HG02763 (cell line): ENCODE measurements around the gene SCN9A.
"Not testable (repeated sequence)": the region's sequence is repeated elsewhere in the genome, so short reads cannot be mapped to it uniquely, and the experiment has no call there.

Experiments used
- ATAC-seq: cut with Tn5 transposase; IDR thresholded peaks from one replicate; pipeline ENCODE4 v1.9.1; 2021; ENCODE audit warnings: mild to moderate bottlenecking, moderate library complexity; ENCODE audit not compliant: unreplicated experiment

SCN9A gene

GRCh38 chr2:166335284-166335683 lies 40.5 kb downstream of the SCN9A start:
- ATAC-seq, result no peak

- no peak for ATAC-seq
Measured at GRCh38 chr2:166334805-166335204, 40.9 kb downstream of the SCN9A start.

- ATAC-seq, result no peak
Measured at GRCh38 chr2:166333801-166334200, 41.9 kb downstream of the SCN9A start.

DNA sequence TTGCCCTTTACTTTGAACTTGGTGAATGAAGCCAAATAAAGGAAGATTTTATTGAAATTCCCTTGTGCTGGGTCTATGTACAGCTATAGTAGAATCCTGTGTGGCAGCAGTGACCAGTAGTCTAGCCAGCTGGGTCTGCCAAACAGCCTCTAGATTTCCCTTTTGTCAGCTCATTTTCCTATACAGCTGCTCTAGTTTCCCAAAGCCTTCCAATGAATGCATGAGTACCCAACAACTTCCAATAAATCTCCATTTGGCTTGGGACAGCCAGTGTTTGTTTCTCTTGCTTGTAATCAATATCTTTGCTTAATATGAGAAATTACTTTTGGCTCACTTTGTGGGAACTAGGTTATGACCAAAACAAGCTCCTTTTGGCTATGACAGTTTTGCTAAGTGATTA lies 43.6 kb downstream of the SCN9A start:
- ATAC-seq, result no peak

- ATAC-seq, result no peak
Measured at GRCh38 chr2:166331468-166331867, 44.3 kb downstream of the SCN9A start.

- no peak for ATAC-seq
Measured at GRCh38 chr2:166329465-166329864, 46.3 kb downstream of the SCN9A start.

GRCh38 chr2:166328147-166328546 lies 47.6 kb downstream of the SCN9A start:
- ATAC-seq, result no peak

GRCh38 chr2:166321076-166321475 lies 54.7 kb downstream of the SCN9A start:
- no peak for ATAC-seq

DNA sequence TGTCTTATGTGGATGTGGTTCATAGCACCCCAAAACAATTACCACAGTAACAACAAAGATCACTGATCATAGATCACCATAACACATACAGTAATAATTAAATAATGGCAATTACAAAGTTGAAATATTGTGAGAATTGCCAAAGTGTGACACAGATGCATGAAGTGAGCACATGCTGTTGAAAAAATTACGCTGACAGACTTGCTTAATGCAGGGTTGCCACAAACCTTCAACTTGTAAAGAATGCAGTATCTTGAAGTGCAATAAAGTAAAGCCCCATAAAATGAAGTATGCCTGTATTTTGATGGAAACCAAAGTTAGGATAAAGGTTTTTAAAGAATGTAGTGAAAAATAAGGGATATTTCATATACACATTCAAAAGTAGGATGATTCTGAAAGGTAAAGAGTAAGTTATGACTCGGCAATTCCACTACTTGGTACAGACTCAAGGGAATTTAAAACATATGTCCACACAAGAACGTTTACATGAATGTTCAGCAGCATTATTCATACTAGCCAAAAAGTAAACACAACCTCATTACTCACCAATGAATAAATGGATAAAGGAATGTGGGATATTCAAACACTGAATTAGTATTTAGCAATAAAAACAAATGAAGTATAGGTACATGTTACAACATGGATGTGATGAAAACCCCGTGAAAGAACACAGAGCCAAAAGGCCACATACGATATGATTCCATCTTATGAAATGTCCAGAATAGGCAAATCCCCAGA lies 61.6 kb downstream of the SCN9A start:
- ATAC-seq, result no peak

GRCh38 chr2:166312863-166313262 lies 62.9 kb downstream of the SCN9A start:
- not testable (repeated sequence) for ATAC-seq

GRCh38 chr2:166307326-166307725 lies 68.4 kb downstream of the SCN9A start:
- no peak for ATAC-seq

DNA sequence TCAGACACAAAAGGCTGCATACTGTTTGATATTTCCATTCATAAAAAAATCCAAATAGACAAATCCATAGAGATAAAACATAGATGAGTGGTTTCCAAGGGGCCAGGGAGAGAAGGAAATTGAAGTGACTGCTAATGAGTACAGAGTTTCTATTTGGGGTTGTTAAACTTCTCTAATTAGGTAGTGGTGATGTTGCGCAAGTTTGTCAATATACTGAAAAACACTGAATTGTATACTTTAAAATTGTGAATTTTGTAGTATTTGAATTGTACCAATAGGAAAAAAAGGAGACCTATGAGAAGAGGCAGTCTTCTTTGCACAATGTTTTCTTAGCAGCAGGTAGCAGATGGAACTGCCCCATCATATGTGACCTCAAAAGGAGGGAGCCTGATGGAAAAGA lies 71.1 kb downstream of the SCN9A start:
- ATAC-seq, result no peak

- no peak for ATAC-seq
Measured at GRCh38 chr2:166302036-166302435, 73.7 kb downstream of the SCN9A start.

- ATAC-seq, result no peak
Measured at GRCh38 chr2:166297951-166298350, 77.8 kb downstream of the SCN9A start.

DNA sequence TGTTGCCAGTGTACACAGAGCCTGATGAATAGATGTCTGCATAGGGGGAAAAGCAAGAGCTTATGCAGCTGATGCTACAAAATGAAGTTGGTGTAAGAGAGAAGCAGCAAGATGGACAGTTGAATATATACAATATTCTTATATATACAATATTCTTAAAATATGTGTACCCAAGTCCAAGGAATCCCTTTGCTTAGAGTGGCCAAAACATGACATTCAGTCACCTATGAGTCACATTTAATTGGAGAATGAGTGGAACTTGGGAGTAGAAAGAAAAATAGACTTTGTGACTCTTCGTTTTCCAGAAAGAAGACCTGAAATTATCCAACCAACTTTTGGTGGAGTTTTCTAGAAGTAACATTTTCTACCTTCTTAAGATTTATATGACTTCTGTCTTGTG lies 81.8 kb downstream of the SCN9A start:
- ATAC-seq, result no peak

- no peak for ATAC-seq
Measured at GRCh38 chr2:166285215-166285614, 90.5 kb downstream of the SCN9A start.

DNA sequence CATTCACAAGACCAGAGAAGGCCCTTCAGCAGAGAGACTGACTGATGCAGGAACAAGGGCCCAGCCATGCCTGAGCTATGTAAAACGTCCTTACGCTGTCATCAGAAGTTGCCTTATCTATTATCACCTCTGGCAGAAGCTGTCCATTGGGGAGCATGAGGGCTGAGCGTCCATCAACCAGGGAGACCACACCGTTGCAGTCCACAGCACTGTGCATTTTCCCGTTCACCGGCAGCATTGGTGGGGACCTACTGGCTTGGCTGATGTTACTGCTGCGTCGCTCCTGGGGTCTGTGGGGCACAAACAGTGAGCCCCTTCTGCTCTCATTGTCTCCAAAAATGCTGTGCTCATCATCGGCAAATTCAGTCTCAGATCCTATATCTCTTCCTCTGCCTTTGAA lies 91.4 kb downstream of the SCN9A start:
- ATAC-seq, result no peak

DNA sequence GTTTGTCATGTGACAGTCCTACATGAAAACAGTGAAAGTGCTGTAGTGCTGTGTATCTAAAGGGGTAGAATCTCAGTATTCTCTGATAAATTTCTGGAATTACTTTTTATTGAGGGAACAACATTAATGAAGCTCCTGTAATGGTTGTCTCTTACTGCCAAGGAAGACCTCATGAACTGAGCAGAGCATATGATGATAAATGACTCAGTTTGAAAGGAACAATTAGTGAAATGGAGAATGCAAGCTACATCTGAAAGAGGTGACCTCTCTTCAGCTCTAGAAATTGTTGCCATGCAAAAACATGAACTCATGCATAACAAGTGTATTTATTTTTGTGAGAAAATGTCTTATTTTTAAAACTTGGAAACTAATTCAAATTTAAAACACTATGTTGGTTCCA lies 93.6 kb downstream of the SCN9A start:
- no peak for ATAC-seq

DNA sequence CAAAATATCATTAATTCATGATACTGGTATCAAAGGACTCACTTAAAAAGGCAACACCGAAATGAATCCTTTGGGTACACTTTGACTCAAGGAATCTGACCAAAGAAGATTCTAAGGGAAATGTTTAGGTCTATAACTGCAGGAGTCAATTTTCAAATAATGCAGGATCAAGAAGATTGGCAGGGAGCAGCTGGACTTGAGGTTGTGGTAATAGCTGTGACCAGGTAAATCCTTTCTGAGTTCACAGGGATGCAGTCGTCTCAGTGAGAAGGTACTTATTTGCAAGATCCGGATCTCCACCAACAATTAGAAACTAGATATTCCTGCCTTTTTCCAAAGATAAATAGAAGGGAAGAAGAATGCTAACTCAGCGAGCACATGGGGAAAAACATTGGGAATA lies 96.9 kb downstream of the SCN9A start:
- ATAC-seq, result no peak

DNA sequence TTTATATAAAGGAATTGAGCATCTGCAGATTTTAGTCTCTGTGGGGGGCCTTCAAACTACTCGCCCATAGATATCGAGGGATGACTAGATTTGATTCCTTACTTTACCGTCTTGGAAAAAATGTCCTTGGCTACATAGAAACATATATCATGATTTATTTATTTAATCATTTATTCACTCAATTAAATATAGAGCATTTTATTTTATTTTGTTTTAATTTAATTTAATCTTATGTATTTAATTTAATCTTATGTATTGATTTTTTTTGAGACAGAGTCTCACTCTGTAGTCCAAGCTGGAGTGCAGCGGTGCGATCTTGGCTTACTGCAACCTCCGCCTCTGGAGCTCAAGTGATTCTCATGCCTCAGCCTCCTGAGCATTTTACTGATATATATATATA lies 105.4 kb downstream of the SCN9A start:
- no peak for ATAC-seq

DNA sequence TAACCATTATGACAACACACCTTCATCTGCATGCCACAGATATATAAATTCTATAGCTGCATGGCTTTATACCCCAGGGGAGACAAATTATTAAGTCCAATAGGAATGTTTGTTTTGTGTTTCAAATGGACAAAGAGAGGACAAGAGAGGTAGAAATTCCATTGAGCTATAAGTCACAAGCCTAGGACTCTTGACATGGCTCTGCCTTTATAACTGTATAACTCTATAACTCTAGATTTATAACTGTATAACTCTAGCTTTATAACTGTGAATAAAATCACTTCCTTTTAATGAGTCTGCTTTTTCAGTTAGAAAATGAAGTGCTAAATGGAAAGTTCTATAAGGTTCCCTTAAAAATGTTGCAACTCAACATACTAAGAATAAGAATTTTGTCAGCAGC lies 106.4 kb downstream of the SCN9A start:
- no peak for ATAC-seq

GRCh38 chr2:166257859-166258258 lies 117.9 kb downstream of the SCN9A start:
- no peak for ATAC-seq

DNA sequence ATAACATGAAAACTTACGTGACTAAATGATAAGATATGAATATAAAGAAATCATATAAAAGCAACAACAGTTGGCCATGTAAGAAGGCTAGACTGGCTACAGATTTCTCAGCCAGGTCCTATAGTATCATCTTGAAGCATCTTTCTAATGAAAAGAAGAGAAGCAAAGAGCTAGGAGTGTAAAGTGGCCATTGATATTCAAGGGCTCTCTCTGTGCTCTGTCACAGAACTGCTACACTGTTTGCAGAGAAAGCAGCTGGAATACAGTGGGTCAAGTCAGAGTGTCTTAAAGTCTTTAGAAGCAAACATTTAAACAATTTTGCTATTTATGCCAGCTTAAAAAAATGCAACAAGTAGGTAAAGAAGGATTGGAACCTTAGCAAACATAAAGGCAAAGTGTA lies 118.8 kb downstream of the SCN9A start:
- no peak for ATAC-seq
